Esophagus muscularis mucosa (tissue), 3 donors: ENCODE data around the gene DPYSL3.

Experiments used
- CTCF ChIP-seq, 3 experiments: fragments of 200-600 bp in 2 of 3; fragments of 450-650 bp in 1 of 3; sonication (generic) in 2 of 3; IDR thresholded peaks; one replicate each; pipeline ENCODE4 v1.5.1; 2017 to 2019; ENCODE audit warnings: antibody characterized with exemption in 3 of 3, mild to moderate bottlenecking in 2 of 3, moderate library complexity in 1 of 3
- POLR2A ChIP-seq: fragments of 450-650 bp; IDR thresholded peaks from one replicate; pipeline ENCODE4 v1.6.1; 2017; ENCODE audit warnings: antibody characterized with exemption, moderate library complexity, mild to moderate bottlenecking, low read depth
- POLR2AphosphoS5 ChIP-seq, 2 donors: sonication (generic); formaldehyde crosslinking; IDR thresholded peaks; one replicate each; pipeline ENCODE4 v1.6.1; 2017; ENCODE audit warnings: antibody characterized with exemption in 2 of 2

- TF ChIP-seq CTCF (IDR thresholded peaks at IDR 0.05) (no peak), POLR2AphosphoS5 (IDR thresholded peaks at IDR 0.05) (no peak), POLR2A (no peak)
These were observed 72.7 kb downstream of the DPYSL3 start for GRCh38 chr5:147437161-147437596.
